ENCODE measurements around the gene TSTD2.

DNA sequence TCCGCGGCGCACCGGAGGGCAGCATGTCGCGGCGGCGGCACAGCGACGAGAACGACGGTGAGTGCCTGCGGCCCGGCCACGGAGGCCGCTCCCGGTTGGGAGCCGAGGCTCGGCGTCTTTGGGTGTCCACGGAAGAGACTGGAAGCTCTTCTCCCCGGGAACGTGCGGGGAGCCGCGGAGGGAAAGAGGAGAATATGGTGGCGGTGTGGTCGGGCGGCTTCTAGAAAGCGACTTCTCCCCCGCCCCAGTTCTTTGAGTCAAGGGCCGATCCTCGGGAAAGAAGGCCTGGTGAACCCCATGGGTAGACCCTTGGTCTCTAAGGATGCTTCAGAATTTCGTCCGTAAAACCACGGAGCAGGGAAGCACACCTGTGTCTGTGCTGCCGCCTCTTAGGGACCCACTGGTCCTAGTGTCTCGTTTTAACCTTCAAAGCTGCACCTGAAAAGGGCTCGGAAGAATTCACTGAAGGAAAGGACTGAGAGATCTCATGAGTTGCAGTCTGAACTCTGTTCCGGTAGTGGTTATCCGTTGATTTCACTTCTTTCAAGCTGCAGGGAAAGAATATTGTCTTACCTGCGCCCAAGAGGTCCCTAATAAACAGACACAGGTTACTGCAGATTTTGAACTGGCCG lies 807 bp upstream of the TSTD2 start:
- TF ChIP-seq, protein P1, sequence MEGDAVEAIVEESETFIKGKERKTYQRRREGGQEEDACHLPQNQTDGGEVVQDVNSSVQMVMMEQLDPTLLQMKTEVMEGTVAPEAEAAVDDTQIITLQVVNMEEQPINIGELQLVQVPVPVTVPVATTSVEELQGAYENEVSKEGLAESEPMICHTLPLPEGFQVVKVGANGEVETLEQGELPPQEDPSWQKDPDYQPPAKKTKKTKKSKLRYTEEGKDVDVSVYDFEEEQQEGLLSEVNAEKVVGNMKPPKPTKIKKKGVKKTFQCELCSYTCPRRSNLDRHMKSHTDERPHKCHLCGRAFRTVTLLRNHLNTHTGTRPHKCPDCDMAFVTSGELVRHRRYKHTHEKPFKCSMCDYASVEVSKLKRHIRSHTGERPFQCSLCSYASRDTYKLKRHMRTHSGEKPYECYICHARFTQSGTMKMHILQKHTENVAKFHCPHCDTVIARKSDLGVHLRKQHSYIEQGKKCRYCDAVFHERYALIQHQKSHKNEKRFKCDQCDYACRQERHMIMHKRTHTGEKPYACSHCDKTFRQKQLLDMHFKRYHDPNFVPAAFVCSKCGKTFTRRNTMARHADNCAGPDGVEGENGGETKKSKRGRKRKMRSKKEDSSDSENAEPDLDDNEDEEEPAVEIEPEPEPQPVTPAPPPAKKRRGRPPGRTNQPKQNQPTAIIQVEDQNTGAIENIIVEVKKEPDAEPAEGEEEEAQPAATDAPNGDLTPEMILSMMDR (conservative IDR thresholded peaks at IDR 0.05 in 1 of 2, IDR thresholded peaks at IDR 0.05 in 1 of 2; ENCODE audit: extremely low read depth in 1 of 2, insufficient read depth in 1 of 2, low read depth in 1 of 2, low read length in 2 of 2) = no peak
- TF ChIP-seq EZH2 (IDR thresholded peaks at IDR 0.05; ENCODE audit: borderline replicate concordance, low read length) = no peak

Data from mammary epithelial cell (primary cell).